ENCODE data around the gene DDX17. TPM values are rescaled to one million over a fixed set of nuclear protein-coding genes. Genes with fewer than 3 reads are reported as not detected.

Gene DDX17
- polyA plus RNA-seq, 1 experiment = 426 TPM

GRCh38 chr22:38456841-38457699 is 49.0 kb downstream of the DDX17 start:
- no peaks in the 10 kb centered on the region; the same call in 1 of the 2 replicates for H3K9me3 ChIP-seq (ENCODE audit: control insufficient read depth, insufficient read depth, low read length)
- H3K4me3 ChIP-seq (ENCODE audit: low read depth, low read length) = no peak overlapping the region
- peaks cover 71% of the 10 kb centered on the region for H3K27me3 ChIP-seq (ENCODE audit: control insufficient read depth, insufficient read depth, low read length)
- ChIA-PET POLR2A (no interaction called here), CTCF (no interaction called here)
- no peak for DNase-seq (ENCODE audit: low read depth, low spot score)
- TF ChIP-seq, protein P1, sequence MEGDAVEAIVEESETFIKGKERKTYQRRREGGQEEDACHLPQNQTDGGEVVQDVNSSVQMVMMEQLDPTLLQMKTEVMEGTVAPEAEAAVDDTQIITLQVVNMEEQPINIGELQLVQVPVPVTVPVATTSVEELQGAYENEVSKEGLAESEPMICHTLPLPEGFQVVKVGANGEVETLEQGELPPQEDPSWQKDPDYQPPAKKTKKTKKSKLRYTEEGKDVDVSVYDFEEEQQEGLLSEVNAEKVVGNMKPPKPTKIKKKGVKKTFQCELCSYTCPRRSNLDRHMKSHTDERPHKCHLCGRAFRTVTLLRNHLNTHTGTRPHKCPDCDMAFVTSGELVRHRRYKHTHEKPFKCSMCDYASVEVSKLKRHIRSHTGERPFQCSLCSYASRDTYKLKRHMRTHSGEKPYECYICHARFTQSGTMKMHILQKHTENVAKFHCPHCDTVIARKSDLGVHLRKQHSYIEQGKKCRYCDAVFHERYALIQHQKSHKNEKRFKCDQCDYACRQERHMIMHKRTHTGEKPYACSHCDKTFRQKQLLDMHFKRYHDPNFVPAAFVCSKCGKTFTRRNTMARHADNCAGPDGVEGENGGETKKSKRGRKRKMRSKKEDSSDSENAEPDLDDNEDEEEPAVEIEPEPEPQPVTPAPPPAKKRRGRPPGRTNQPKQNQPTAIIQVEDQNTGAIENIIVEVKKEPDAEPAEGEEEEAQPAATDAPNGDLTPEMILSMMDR (IDR thresholded peaks at IDR 0.05; ENCODE audit: low read depth, low read length) = no peak
- H3K27ac ChIP-seq (ENCODE audit: low read depth, low read length) = no peak overlapping the region

DNA sequence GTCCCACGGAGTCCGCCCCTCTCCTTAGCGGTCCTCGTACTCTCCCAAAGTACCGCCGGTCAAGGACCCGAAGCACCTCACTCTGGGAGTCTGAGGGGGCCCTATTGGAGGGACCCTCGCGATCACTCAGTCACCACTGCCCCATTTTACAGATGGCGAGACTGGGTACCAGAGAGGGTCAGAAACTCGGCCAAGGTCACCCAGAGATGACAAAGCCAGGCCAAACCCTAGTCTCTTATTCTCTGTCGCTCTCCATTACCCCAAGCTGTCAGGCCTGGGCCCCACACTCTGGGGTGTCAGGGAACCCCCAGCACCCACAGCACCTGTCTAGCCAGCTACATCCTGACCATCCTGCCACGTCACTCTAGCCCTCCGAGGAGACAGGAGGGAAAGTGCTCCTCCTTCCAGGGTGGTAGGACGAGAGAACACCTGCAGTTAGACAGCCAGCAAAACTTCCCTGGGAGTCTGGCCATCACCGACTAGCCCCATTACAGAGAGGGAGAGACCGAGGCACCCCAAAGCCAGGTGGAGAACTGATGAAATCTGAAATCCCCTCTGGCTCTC is 49.8 kb downstream of the DDX17 start:
- Histone ChIP-seq H3K4me3 (ENCODE audit: low read depth, low read length) (no peak overlapping the region), H3K27ac (ENCODE audit: low read depth, low read length) (no peak overlapping the region), H3K27me3 (ENCODE audit: control insufficient read depth, insufficient read depth, low read length) (peaks cover 75% of the 10 kb centered on the region), H3K9me3 (ENCODE audit: control insufficient read depth, insufficient read depth, low read length) (no peaks in the 10 kb centered on the region; the same call in 1 of the 2 replicates)
- TF ChIP-seq, protein P1 (IDR thresholded peaks at IDR 0.05; ENCODE audit: low read depth, low read length) = no peak
- POLR2A ChIA-PET = no interaction called here
- DNase-seq (ENCODE audit: low read depth, low spot score) = no peak
- CTCF ChIA-PET = no interaction called here

DNA sequence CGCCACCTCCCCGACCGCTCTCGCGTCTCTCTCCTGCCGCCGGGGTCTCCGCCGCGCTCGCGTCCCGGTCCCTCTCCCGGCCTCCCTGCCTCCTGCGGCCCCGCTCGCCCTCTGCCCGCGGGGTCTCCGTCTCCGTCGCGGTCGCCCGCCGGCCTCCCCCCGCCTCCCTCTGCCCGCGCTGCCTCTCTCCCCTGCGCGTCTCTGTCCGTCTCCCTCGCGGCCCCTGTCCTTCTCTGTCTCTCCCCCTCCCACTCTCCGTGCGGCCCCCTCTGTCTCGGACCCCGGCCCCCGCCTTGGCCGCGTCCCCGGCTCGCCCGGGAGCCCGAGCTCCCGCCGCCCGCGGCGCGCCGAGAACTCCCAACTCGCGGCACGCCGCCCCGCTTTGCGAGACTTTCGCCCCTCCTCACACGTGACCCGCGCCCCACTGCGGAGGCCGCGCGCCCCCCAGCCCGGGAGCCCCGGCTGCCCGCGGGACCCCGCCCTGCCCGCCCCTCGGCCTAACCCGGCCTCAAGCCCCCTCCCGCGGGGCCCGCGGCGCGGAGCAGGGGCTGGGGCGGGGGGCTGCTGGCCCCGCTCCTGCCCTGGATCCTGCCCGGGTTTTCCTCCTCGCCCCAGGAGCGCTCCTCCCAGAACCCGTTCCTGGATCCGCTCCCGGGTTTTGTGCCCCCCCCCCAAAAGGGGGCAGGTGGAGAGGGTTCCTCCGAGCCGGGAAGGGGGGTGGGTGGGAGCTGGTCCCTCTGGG is 50.4 kb downstream of the DDX17 start:
- Histone ChIP-seq H3K27me3 (ENCODE audit: control insufficient read depth, insufficient read depth, low read length) (peaks cover 74% of the 10 kb centered on the region), H3K9me3 (ENCODE audit: control insufficient read depth, insufficient read depth, low read length) (no peaks in the 10 kb centered on the region; the same call in 1 of the 2 replicates), H3K27ac (ENCODE audit: low read depth, low read length) (no peak overlapping the region), H3K4me3 (ENCODE audit: low read depth, low read length) (peak overlapping the region; percentile 37)
- POLR2A ChIA-PET = no interaction called here
- TF ChIP-seq, protein P1 (IDR thresholded peaks at IDR 0.05; ENCODE audit: low read depth, low read length) = no peak
- CTCF ChIA-PET = no interaction called here
- DNase-seq (ENCODE audit: low read depth, low spot score) = no peak

DNA sequence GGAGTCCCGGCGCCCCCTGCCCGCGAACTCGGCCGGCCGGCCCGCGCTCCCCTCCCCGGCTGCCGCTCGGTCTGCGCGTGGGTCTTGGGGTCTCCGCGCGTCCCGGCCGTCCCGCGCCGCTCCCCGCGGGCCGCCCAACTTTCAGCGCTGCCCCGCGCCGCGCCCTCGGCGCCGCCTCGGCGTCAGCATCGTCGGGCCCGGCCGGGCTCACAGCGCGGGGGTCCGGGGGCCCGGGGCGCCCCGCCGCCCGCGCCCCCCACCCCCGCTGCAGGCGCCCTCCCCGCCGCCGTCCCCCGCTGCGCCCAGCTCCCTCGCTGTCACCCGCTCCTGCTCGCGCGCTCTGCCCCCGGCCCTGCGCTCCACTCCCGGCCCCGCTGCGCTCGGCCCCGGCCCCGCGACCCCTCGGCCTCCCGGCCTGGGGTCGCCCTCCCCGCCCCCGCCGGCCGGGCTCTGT is 51.0 kb downstream of the DDX17 start, which contains the start of gene KCNJ4:
Gene KCNJ4 (minus strand): TSS at position 124 of the 454 bp plus-strand sequence. CDS start 27,067 bp downstream, outside the sequence.
- no peaks in the 10 kb centered on the region; the same call in 1 of the 2 replicates for H3K9me3 ChIP-seq (ENCODE audit: control insufficient read depth, insufficient read depth, low read length)
- H3K27ac ChIP-seq (ENCODE audit: low read depth, low read length) = no peak within 1 kb of the TSS
- TF ChIP-seq, protein P1 (IDR thresholded peaks at IDR 0.05; ENCODE audit: low read depth, low read length) = no peak
- DNase-seq (ENCODE audit: low read depth, low spot score) = no peak
- H3K4me3 ChIP-seq (ENCODE audit: low read depth, low read length) = peak within 1 kb of the TSS; percentile 37
- ChIA-PET CTCF (no interaction called here), POLR2A (no interaction called here)
- H3K27me3 ChIP-seq (ENCODE audit: control insufficient read depth, insufficient read depth, low read length) = peaks cover 73% of the 10 kb centered on the region

Data from AG04450 (cell line).